GM13977 (cell line): ENCODE measurements around the gene MFSD2B.

Experiments
- DNase-seq: peaks from one replicate; pipeline ENCODE4 v3.0.0; 2012; ENCODE audit warnings: low spot score
- in situ Hi-C: fragments of 300-500 bp; cut with MboI; formaldehyde crosslinking; loops from one replicate; pipeline ENCODE4 v1.12.0; 2022; ENCODE audit warnings: low sequenced_read_pairs, low pct_unique_long_range_greater_than_20kb, mixed read lengths, inconsistent platforms; ENCODE audit not compliant: unreplicated experiment
- TF ChIP-seq, protein P1 (sequence below): IDR thresholded peaks from 2 replicates; pipeline ENCODE4 v1.5.1; 2012; ENCODE audit warnings: mild to moderate bottlenecking, control low read depth; ENCODE audit not compliant: insufficient read depth; ENCODE audit errors: extremely low read depth, missing control alignments

The MFSD2B gene

DNA sequence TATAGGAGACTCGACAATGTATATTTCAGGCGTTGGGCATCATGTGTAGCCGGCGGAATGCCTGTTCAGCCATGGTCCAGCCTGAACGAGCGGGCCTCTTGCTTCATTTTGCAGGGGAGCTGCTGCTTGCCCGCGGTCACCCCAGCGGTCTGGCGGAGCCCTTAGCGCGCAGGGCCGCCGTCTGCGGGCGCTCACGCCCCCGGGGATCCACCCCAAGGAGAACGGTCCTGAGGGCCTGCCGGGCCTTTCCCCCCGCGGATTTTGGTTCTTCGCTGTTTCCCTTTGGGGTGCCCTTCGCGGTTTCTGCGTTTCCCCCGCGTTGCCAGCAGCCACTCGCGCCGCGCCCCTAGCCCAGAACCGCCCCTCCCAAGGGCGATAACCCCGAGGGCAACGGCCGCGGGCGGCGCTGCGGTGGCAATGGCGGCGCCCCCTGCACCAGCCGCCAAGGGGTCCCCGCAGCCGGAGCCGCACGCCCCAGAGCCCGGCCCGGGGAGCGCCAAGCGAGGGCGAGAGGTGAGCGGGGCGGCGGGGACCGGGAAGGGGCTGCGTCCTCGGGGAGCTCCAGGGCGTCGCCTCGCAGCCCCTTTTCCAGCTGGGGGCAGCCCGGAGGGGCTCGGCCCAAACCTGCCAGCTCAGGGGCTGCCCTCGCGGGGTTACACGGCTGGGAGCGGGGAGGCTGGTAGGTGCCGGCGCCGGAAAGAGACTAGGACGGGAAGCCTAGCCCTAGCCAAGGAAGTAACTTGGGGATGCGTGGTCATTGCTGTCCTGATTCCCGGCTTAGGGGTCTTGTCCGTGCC lies at the start of gene MFSD2B:
Gene MFSD2B (plus strand): TSS at position 406 of the 797 bp plus-strand sequence. CDS start 12 bp downstream, at position 418.
- DNase-seq: peak; percentile 59

GRCh38 chr2:23967846-23968245 lies 42.0 kb upstream of the MFSD2B start:
- in situ Hi-C loops: no loop called here
- TF ChIP-seq, protein P1, sequence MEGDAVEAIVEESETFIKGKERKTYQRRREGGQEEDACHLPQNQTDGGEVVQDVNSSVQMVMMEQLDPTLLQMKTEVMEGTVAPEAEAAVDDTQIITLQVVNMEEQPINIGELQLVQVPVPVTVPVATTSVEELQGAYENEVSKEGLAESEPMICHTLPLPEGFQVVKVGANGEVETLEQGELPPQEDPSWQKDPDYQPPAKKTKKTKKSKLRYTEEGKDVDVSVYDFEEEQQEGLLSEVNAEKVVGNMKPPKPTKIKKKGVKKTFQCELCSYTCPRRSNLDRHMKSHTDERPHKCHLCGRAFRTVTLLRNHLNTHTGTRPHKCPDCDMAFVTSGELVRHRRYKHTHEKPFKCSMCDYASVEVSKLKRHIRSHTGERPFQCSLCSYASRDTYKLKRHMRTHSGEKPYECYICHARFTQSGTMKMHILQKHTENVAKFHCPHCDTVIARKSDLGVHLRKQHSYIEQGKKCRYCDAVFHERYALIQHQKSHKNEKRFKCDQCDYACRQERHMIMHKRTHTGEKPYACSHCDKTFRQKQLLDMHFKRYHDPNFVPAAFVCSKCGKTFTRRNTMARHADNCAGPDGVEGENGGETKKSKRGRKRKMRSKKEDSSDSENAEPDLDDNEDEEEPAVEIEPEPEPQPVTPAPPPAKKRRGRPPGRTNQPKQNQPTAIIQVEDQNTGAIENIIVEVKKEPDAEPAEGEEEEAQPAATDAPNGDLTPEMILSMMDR: no peak
- DNase-seq: no peak

More for the DNA sequence above, at the start of gene MFSD2B:
- in situ Hi-C loops: no loop called here
- TF ChIP-seq, protein P1: no peak

DNA sequence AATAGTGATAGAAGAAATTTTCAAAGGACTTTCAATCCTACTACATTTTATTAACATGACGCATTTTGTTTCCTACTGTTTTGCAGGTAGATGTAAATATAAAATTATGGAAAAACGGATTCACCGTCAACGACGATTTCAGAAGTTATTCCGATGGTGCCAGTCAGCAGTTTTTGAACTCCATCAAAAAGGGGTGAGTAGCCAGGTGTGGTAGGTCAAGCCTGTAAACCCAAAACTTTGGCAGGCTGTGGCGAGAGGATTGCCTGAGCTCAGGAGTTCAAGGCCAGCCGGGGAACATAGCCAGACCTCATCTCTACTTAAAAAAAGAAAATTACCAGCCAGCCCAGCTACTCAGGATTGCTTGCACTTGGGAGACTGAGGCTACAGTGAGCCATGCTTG lies 33.0 kb upstream of the MFSD2B start:
- in situ Hi-C loops: no loop called here
- TF ChIP-seq, protein P1: no peak

DNA sequence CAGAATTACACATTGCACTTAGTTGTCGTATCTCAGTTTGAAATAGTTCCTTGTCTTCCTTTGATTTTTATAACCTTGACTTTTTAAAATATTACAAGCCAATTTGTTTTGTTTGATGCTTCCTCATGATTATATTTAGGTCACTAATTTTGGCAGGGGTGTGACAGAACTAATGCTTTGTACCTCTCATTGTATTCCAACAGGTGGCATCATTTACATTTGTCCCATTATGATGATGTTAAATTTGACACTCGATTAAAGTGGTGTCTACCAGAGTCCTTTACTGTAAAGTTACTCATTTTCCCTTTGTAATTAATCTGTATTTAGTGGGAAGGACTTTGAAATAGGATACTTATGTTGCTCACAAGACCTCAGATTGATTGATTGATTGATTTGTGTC lies 21.5 kb upstream of the MFSD2B start:
- in situ Hi-C loops: no loop called here
- no peak for DNase-seq
- TF ChIP-seq, protein P1: peak; percentile 35

More for the DNA sequence above, 33.0 kb upstream of the MFSD2B start:
- DNase-seq: no peak

- in situ Hi-C loops: no loop called here
- TF ChIP-seq, protein P1: no peak
- DNase-seq: no peak
Observed at GRCh38 chr2:23992931-23993330, 17.0 kb upstream of the MFSD2B start.

- TF ChIP-seq, protein P1: no peak
- DNase-seq: no peak
- in situ Hi-C loops: no loop called here
Observed at GRCh38 chr2:23993736-23994269, 16.1 kb upstream of the MFSD2B start.
